Transverse colon (tissue), 4 donors: Measurements from ENCODE around the gene MYO9A. TPM values are rescaled to one million over a fixed set of nuclear protein-coding genes. Genes with fewer than 3 reads are reported as not detected.

Source experiments
- DNase-seq: peaks from one replicate; pipeline ENCODE4 v3.0.0-alpha.2; 2019
- H3K27ac ChIP-seq, 4 donors: fragments of 200-600 bp; sonication (generic); 2 replicates each; pipeline ENCODE4 v1.5.1; 2016 to 2018; ENCODE audit warnings: inconsistent platforms in 4 of 4
- H3K27me3 ChIP-seq: fragments of 200-600 bp; sonication (generic); 2 replicates; pipeline ENCODE4 v1.5.1; 2017; ENCODE audit warnings: inconsistent platforms
- H3K36me3 ChIP-seq, 4 donors: fragments of 200-600 bp; sonication (generic); 2 replicates each; pipeline ENCODE4 v1.5.1; 2017 to 2019; ENCODE audit warnings: inconsistent platforms in 4 of 4
- H3K4me1 ChIP-seq, 4 donors: fragments of 200-600 bp; sonication (generic); 2 replicates each; pipeline ENCODE4 v1.5.1; 2017 to 2020; ENCODE audit warnings: inconsistent platforms in 4 of 4
- H3K4me3 ChIP-seq, 4 donors: fragments of 200-600 bp; sonication (generic); 1 replicate in 1 of 4; 2 replicates in 3 of 4; pipeline versions ENCODE4 v1.5.1 to v1.6.1; 2017 to 2019; ENCODE audit warnings: inconsistent platforms in 4 of 4
- H3K9me3 ChIP-seq, 2 donors: fragments of 200-600 bp; sonication (generic); 2 replicates each; pipeline ENCODE4 v1.5.1; 2017 to 2019; ENCODE audit warnings: inconsistent platforms in 2 of 2
- CTCF ChIP-seq, 5 experiments: fragments of 200-600 bp in 3 of 5; fragments of 450-650 bp in 2 of 5; sonication (generic) in 3 of 5; IDR thresholded peaks; 1 replicate in 2 of 5; 2 replicates in 3 of 5; pipeline ENCODE4 v1.5.1; 2016 to 2017; ENCODE audit warnings: antibody characterized with exemption in 5 of 5, inconsistent platforms in 3 of 5, mild to moderate bottlenecking in 2 of 5, moderate library complexity in 1 of 5
- EP300 ChIP-seq: sonication (generic); formaldehyde crosslinking; IDR thresholded peaks from one replicate; pipeline ENCODE4 v1.6.1; 2017; ENCODE audit warnings: antibody characterized with exemption, low read depth
- POLR2A ChIP-seq: fragments of 450-650 bp; IDR thresholded peaks from one replicate; pipeline ENCODE4 v1.6.1; 2016; ENCODE audit warnings: antibody characterized with exemption, mild to moderate bottlenecking, moderate library complexity
- POLR2AphosphoS5 ChIP-seq, 3 donors: sonication (generic); formaldehyde crosslinking; IDR thresholded peaks; one replicate each; pipeline ENCODE4 v1.6.1; 2016; ENCODE audit warnings: antibody characterized with exemption in 3 of 3
- WGBS, 2 donors: methylation state at CpG; one replicate each; pipeline ENCODE4 v1.1.5; 2018; ENCODE audit warnings: low coverage in 1 of 2; 5-methylcytosine and 5-hydroxymethylcytosine counted together
- in situ Hi-C, 4 donors: fragments of 200-750 bp; cut with MboI; loops; one replicate each; pipeline versions ENCODE4 v1.15.0 to v1.15.1; 2017; ENCODE audit warnings: low sequenced_read_pairs in 3 of 4, low pct_ligation_motif_present in 1 of 4, low pct_unique_long_range_greater_than_20kb in 1 of 4
- intact Hi-C: fragments of 100-400 bp; cut with DNase I; formaldehyde crosslinking; loops from one replicate; pipeline ENCODE4 v1.15.1; 2023; ENCODE audit warnings: low total_unique reads
- total RNA-seq, 4 donors: library from RNA; depleted of rRNA; stranded (reverse); fragments of >200 nt; gene quantifications; one replicate each; pipeline ENCODE4 v1.1.0, GENCODE V29; 2016

Gene MYO9A
- total RNA-seq, 4 donors from 2014 or later, result 52.4 to 103 (median 74.2) TPM

GRCh38 chr15:72163719-72164118 lies 45.8 kb upstream of the MYO9A start:
- H3K27me3 ChIP-seq, result no peaks in the 10 kb centered on the region
- in situ Hi-C loops, result loop anchor here in 2 of 4 donors (25.0 kb wide), 4 partner anchors 276 to 701 kb away; partner anchors contain the start of gene NR2E3 (in 1 of the 2)
- H3K36me3 ChIP-seq, result no peaks in the 10 kb centered on the region
- intact Hi-C loops, result loop anchor here (5.0 kb wide), 1 partner anchor 1044 kb away; no protein-coding TSS in a partner anchor
- DNase-seq, result no peak
- H3K9me3 ChIP-seq, result no peaks in the 10 kb centered on the region
- H3K27ac ChIP-seq, result no peak overlapping the region
- H3K4me1 ChIP-seq, result no peaks in the 10 kb centered on the region
- TF ChIP-seq EP300 (no peak), CTCF (IDR thresholded peaks at IDR 0.05) (no peak), POLR2A (no peak), POLR2AphosphoS5 (IDR thresholded peaks at IDR 0.05) (no peak)
- 79 to 82% methylated on average over 2 to 4 of the region's 4 CpGs for WGBS, 2 donors
- no peak overlapping the region for H3K4me3 ChIP-seq

- Histone ChIP-seq H3K9me3 (no peaks in the 10 kb centered on the region), H3K36me3 (no peaks in the 10 kb centered on the region), H3K4me3 (no peak overlapping the region), H3K27ac (no peak overlapping the region), H3K27me3 (no peaks in the 10 kb centered on the region), H3K4me1 (no peaks in the 10 kb centered on the region)
- 83 to 87% methylated on average over 1 to 5 of the region's 5 CpGs for WGBS, 2 donors
- TF ChIP-seq EP300 (no peak), POLR2A (no peak), CTCF (IDR thresholded peaks at IDR 0.05) (no peak), POLR2AphosphoS5 (IDR thresholded peaks at IDR 0.05) (no peak)
- DNase-seq, result no peak
- intact Hi-C loops (loop anchor here (5.0 kb wide), 1 partner anchor 1045 kb away; no protein-coding TSS in a partner anchor), in situ Hi-C loops (loop anchor here in 2 of 4 donors (25.0 kb wide), 4 partner anchors 275 to 700 kb away; partner anchors contain the start of gene NR2E3 (in 1 of the 2))
Measured at GRCh38 chr15:72162569-72162968, 44.6 kb upstream of the MYO9A start.

- in situ Hi-C loops (loop anchor here in 2 of 4 donors (25.0 kb wide), 4 partner anchors 274 to 699 kb away; partner anchors contain the start of gene NR2E3 (in 1 of the 2)), intact Hi-C loops (loop anchor here (5.0 kb wide), 1 partner anchor 1046 kb away; no protein-coding TSS in a partner anchor)
- H3K9me3 ChIP-seq, result no peaks in the 10 kb centered on the region
- H3K4me3 ChIP-seq, result no peak overlapping the region
- 77 to 86% methylated on average over 4 to 7 of the region's 7 CpGs for WGBS, 2 donors
- TF ChIP-seq EP300 (no peak), POLR2AphosphoS5 (IDR thresholded peaks at IDR 0.05) (no peak), CTCF (IDR thresholded peaks at IDR 0.05) (no peak), POLR2A (no peak)
- no peaks in the 10 kb centered on the region for H3K27me3 ChIP-seq
- no peak overlapping the region for H3K27ac ChIP-seq
- H3K36me3 ChIP-seq, result no peaks in the 10 kb centered on the region
- no peak for DNase-seq
- peaks cover 0 to 1% (median 0%) of the 10 kb centered on the region in 4 donors for H3K4me1 ChIP-seq
Measured at GRCh38 chr15:72161361-72162132, 43.6 kb upstream of the MYO9A start.

- Histone ChIP-seq H3K27ac (no peak overlapping the region), H3K4me3 (no peak overlapping the region), H3K9me3 (no peaks in the 10 kb centered on the region), H3K4me1 (peaks cover 0 to 6% (median under 1%) of the 10 kb centered on the region in 4 donors), H3K27me3 (no peaks in the 10 kb centered on the region), H3K36me3 (no peaks in the 10 kb centered on the region)
- TF ChIP-seq POLR2A (no peak), CTCF (IDR thresholded peaks at IDR 0.05) (no peak), EP300 (no peak), POLR2AphosphoS5 (IDR thresholded peaks at IDR 0.05) (no peak)
- 89 to 100% methylated on average over 1 to 5 of the region's 5 CpGs for WGBS, 2 donors
- in situ Hi-C loops, result loop anchor here in 2 of 4 donors (25.0 kb wide), 4 partner anchors 273 to 698 kb away; partner anchors contain the start of gene NR2E3 (in 1 of the 2)
- no peak for DNase-seq
- intact Hi-C loops, result loop anchor here (5.0 kb wide), 1 partner anchor 1047 kb away; no protein-coding TSS in a partner anchor
Measured at GRCh38 chr15:72160696-72161245, 42.8 kb upstream of the MYO9A start.
